Measurements from ENCODE around the gene SNRPD2.
"Not testable (repeated sequence)": the region's sequence is repeated elsewhere in the genome, so short reads cannot be mapped to it uniquely, and the experiment has no call there.

SNRPD2 gene

DNA sequence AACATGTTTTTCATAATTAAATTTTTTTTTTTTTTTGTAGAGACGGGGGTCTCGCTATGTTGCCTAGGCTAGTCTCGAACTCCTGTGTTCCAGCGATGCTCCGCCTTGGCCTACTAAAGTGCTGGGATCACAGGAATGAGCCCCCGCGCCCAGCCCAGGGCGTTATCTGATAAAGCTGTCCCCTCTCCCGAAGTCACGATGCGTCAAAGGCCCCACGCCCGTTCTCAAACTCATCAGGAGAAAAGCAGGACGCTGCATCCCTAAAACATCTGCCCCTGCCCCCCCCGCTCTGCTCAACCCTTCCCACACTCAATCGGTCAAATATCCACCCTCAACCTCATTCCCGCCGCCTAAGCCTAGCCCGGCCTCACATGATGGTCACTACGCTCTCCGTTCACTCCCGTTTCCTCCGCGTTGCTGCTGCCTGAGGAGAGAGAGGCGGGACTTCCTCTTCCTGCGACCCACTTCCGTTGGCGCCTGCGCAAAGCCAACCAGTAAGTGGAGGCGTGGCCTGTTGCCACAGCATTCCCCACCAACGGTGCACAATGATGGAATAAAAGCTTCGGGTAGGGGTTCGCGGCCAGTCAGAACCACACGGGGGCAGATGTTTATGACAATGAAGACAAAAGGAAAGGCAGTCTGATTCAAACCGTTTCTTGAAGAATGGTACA, at the start of gene SNRPD2:
Gene SNRPD2, minus strand, starts transcription at position 438 of the 671 bp plus-strand sequence. Its CDS starts 65 bp downstream, at position 373.
- DNase-seq (ENCODE audit: low read depth, low spot score), result peak; percentile 79

DNA sequence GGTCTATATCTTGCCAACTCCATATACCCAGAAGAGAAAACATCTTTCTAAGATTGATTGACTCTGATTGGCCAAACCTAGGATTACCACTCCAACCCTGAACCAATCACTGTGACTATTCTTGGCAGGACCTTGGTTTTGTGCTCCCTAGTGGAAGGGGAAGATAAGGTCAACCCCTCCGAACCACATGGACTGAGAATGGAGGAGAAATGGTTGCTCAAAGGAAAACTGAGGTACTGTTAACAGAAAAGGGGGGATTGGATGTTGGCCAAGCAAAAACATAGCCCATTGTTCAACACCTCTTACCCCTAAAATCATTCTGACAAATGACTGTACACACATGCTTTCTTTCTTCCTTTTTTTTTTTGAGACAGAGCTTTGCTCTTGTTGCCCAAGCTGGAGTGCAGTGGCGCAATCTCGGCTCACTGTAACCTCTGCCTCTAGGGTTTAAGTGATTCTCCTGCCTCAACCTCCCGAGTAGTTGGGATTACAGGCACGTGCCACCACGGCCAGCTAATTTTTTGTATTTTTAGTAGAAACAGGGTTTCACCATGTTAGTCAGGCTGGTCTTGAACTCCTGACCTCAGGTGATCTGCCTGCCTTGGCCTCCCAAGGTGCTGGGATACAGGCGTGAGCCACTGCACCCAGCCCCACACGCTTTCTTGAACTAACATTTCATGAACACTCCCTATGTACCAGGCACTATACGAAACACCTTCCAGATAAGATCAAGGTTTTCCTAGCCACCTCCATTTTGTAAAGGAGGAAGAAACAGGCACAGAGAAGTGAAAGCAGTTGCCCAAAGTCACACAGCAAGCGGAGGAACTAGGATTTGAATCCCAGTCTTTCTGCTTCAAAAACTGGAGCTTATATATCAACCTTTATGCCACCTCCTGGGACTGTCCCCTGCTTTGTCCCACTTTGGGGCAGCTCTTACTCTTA, 48.0 kb upstream of the SNRPD2 start:
- DNase-seq (ENCODE audit: low read depth, low spot score), result no peak

DNA sequence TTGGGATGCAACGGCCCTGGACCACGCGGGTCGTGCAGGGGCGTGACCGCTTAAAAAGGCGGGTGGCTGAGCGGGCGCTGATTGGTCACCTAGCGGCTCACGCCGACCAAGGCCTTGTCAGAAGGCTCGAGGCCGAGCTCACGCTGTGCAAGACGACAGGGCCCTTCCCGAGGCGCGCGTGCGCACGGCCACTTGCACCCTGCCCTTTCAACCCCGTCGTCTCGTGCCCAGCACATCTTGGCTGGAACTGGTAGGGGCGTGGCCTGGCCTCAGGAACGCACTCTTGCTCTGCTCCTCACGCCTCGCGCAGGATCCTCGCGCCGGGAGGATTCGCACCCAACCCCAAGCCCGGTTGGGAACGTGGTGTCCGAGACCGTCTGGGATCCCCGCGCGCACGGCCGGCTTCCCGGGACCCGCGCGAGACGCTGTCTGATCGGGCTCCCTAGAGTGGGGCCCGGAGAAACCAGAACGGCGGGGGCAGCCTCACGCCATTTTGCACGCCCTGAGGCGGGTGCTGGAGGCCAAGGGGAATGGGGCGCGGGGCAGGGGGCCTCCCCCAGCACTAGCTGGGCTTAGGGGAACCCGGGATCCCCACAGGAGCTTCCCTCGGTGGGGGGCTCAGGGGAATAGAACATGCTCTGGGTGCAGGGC, 41.5 kb upstream of the SNRPD2 start, which contains the start of gene MEIOSIN:
Gene MEIOSIN, plus strand, starts transcription at position 280 of the 651 bp plus-strand sequence. CDS start 1,938 bp downstream, outside the sequence.
- no peak for DNase-seq (ENCODE audit: low read depth, low spot score)

DNA sequence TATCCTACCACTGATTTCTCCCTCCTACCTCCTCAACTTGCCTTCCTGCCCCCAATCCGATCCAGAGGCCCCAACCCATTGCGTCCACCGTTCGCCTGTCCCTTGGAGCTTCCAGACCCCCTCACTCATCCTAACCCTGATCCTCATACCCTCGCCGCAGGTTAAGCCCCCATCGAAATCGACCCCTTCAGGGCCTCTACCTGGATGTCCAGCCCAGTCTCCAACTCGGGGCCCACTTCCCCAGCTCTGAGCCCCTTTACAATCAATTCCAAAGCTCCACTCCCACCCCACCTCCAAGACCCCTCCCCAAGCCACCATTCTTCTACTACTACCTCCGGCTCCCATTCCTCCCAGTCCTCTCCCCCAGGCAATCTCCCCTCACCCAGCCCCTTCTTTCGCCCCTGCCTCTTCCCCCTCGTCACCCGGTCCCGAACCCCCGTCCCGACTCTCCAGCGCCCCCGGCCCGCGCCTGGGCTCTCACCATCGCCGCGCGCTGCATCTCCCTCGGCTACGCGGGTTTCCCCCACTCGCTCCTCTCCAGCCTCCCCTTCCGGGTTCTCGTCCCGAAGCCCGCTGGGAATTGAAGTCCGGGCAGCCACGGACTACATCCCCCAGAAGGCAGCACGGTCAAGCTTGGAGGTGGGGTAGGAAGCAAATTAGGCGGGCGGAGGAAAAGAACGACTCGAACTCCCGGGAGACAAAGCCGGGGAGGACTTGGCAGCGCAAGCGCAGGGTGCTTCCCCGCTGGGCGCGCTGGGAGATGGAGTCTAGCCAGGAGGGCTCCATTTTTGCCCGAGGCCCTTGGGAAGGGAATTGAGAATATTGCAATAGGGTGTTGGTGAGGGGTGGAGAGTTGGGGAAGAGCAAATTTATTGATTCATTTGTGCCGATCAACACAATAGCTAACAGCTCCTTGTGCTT, 38.9 kb upstream of the SNRPD2 start, which contains the start of gene FBXO46:
Gene FBXO46, minus strand, starts transcription at position 529 of the 921 bp plus-strand sequence. CDS start 17,401 bp downstream, outside the sequence.
- DNase-seq (ENCODE audit: low read depth, low spot score), result peak; percentile 83

DNA sequence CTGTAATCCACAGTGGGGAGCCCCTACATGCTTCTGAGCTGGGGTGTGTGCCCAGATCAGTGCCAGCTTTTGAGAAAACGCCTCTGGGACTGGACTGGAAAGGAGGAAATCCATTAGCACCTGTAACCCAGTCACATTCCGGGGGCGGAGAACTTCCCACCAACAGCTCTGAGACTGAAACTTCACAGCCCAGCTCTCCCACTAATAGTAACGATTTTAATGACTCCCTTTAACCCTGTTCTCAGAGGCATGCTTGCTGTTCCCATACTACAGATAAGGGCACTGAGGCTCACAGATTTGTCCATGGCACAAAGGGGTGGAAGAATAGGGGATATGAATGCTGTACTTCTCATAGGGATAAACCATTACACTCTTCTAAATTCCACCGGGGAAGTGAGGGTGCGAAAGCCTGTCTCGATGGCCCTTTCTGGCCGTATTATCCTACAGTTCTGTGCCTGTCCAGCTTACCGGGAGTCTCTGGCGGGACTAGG, 38.1 kb upstream of the SNRPD2 start:
- no peak for DNase-seq (ENCODE audit: low read depth, low spot score)

DNA sequence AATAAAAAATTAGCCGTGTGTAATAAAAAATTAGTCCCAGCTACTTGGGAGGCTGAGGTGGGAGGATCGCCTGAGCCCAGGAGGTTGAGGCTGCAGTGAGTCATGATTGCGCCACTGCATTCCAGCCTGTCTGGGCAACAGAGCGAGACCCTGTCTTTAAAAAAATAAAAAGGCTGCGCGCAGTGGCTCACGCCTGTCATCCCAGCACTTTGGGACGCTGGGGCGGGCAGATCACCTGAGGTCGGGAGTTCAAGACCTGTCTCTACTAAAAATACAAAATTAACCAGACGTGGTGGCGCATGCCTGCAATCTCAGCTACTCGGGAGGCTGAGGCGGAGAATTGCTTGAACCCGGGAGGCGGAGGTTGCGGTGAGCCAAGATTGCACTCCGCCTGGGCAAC, 36.9 kb upstream of the SNRPD2 start:
- DNase-seq (ENCODE audit: low read depth, low spot score), result not testable (repeated sequence)

DNA sequence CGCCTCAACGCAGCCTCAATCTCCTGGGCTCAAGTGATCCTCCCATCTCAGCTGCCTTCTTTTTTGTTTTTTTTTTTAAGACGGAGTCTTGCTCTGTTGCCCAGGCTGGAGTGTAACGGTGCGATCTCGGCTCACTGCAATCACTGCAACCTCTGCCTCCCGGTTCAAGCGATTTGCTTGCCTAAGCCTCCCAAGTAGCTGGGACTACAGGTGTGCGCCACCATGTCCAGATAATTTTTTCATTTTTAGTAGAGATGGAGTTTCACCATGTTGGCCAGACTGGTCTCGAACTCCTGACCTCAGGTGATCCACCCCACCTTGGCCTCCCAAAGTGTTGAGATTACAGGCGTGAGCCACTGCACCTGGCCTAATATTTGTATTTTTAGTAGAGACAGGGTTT, 28.3 kb upstream of the SNRPD2 start:
- not testable (repeated sequence) for DNase-seq (ENCODE audit: low read depth, low spot score)

DNA sequence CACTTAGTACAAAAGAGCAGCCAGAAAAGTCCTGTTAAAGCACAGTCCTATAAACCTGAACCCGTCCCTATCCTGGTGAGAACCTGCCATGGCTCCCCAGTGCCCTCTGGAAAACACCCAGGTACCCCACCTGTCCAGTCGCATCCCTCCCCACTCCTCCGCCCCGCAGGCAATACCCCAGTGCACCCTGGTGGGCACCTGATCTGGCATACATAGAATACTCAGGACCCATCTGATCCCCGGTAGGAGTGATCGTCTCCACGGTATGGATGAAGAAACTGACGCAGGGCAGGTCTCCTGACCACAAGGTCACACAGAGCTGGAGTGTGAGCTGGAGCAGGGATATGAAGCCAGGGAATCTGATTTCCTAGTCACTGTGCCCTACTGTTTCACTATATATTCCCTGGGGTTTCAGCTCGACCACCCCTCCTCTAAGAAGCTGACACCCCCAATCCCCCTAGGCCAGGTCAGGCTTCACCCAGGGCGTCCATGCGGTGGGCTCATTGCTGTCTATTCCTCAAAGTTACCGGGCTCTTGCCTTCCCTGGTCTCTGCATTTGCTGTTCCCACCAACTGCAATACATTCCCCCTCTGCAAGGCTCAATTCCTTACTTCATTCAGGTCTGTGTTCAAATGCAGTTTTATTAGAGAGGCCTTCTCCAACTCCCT, 26.4 kb upstream of the SNRPD2 start:
- no peak for DNase-seq (ENCODE audit: low read depth, low spot score)

DNA sequence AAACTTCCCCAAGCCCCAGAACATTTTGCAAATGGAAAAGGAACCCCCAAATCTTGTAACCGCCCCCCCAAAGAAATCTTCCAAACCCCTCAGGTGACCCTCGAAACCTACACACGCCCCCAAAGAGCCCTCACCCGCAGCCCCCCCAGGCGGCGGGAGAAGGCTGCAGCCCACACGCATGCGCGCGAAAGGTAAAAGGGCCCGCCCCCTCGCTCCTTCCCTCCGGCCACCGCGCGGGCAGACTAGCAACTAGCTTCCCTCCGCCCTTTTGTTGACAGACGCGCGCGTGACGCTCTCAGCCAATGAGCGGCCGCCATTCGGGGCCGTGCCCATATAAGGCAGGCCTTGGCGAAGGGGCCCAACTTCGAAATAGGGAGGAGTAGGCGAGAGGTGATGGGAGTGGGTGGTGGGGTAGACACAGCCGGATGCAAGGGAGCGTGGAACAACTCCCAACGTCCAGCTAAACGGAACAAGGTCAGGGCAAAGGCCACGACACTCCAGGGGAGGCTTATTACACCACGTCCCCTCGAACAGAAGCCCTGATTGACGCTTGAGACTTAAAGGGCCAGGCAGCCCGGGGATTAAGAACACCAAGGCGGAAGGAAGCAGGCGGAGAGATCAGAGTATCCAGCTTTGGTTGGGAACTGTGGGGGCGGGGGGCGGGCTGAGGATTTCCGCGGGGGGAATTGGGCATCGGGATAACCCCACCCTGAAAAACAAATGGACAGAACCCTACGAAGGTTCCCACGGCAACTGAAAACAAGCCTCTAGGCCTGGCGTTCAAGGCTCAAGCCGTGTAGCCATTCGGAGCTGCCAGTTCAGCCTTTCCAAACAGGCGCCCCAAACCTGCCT, 25.6 kb upstream of the SNRPD2 start:
- peak; percentile 89 for DNase-seq (ENCODE audit: low read depth, low spot score)

DNA sequence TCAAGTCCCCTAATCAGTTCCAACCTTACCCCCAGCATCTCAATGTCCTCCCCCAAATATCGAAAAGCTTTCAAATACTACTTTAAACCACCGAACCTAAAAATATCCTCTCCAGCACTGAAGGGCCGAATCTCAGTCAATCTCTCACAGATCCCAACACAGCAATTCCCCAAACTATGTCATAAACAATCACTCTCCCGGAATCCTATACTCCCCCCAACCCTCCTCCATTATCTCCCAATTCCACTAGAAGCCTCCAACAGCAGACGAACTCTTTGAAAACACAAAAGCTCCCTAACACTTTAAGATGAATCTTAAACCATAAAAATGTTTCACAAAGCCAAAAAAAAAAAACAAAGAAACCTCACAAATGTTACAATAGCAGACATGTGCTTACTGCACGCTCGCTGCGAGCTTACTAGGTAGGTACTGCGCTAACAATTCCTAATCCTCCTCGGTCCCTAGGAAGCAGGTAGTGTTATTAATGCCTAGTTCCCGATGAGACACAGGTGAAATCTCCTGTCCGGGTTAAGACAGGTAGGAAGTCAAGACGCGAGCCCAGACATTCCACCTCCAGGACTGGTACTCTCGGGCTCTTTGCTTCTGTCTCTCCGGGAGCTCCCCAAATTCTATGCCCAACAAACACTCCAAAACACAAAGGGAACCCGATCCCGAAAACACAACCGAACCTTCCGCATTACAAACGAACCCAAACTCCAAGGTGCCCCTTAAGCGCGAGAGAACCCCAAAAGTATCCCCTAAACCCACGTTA, 24.8 kb upstream of the SNRPD2 start:
- DNase-seq (ENCODE audit: low read depth, low spot score), result no peak

DNA sequence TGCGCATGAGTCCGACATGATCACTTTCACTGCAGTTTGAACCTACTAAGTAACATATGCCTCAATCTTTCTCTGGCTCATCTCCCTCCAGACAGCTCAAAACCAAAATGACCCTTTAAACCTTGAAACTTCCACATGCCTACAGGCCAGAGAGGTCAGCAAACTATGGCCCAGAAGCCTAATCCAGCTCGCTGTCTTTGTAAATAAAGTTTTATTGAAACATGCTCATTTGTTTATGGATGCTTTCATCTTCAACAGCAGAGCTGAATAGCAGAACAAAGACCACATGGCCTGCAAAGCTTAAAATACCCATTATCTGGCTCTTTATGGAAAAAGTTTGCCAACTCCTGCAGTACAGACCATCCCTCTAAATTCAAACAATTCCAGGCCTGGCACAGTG, 23.4 kb upstream of the SNRPD2 start:
- no peak for DNase-seq (ENCODE audit: low read depth, low spot score)

DNA sequence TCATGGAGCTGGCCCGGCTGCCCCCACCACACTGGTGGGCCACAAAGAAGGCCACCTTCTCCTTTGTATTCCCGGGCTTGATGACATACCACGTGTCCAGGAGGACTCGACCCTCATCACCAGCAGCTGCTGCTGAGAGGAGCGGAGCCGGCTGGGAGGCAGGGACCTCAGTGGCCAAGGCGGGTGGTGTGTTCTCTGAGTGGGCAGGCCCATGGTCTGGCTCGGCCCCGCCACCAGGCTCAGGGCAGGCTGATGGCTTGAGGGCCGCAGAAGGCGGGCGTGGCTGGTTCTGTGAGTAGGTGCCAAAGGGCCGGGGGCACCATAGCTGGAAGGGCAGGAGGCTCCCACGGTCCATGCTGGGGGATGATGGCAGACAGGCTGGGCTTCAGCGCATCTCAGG, 21.4 kb upstream of the SNRPD2 start:
- no peak for DNase-seq (ENCODE audit: low read depth, low spot score)

DNA sequence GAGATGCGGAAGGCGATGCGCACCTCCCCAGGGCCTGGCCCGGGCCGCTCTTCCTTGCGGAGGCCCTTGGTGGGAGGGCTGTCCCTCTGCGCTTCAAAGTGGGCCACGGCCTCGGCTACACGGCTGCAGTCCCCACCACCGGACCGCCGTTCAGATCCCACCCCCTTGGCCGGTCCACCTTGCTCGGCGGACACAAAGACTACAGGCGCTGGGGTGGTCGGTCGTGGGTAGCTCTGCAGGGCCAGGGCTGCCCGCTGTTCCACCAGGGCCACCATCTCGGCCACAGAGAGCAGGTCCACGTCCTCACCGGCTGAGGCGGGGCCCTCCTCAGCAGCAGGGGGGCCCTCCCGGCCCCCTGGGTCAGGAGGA, 20.9 kb upstream of the SNRPD2 start:
- no peak for DNase-seq (ENCODE audit: low read depth, low spot score)

DNA sequence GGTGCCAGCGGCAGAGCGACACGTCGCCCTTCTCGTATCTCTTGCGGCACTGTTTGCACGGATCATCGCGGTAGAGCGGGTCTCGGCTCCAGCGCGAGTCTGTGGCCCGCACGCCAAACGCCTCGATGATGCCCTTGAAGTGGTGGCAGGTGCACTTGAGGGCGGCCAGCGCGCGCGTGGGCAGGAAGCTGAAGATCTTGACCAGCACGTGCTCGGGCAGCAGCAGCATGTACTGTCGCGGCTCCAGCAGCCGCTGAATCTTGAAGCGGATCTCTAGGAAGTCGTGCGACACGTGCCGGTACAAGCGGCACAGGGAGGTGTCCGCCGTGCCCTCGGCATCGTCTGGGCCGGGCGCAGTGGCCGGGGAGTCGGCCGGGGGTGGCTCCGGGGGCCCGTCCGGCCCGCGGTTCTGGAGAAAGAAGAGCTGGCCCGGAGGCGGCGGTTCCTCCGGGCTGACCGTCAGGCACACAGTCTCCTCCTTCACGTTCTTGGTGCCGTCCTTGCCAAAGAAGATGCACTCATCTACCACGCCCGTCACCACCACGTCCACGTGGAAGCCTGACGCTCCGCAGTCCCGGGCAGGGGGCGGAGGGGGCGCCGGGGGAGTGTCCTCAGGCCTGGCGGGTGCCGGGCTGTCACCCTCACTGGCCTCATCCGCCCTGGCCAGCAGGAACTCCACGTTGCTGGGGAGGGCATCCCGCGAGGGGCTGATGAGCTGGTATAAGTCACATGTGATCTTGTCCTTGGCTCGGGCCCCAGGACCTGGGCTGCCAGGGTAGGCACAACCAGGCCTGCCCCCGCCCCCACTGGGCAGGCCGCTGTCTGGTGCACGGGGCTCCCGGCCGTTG, 20.3 kb upstream of the SNRPD2 start:
- DNase-seq (ENCODE audit: low read depth, low spot score), result no peak

DNA sequence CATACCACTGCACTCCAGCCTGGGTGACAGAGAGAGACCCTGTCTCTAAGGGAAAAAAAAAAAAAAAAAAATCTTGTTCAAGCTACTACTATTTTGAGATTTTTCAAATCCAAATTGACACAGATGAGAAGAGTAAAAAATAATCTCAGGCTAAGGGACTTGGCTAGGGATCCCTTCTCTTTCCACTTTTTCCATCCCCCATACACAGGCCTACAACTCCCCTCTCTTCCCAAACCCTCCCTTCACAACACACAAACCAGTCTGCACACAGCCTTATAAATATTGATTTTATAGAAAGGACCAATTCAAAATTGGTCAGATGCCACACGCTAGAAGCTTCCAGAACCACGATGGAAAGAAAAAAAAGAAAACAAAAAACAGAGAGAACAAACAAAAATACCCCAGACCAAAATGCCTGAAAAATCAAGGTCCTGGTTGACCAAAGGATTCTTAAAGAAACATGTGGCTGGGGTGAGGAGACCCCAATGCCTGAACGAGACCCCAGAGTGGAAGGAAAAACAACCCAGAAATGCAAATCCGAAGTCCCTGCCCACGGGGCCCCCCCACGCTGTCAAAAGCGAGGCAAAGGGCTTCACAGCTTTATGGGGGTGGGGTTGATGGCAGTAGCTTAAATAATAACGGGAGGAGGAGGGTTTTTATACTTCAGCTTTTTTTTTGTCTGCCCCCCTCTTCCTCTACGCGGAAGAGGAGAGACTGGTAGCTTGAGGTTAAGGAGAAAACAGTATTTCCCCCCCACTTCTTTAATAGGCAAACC, 18.8 kb upstream of the SNRPD2 start:
- no peak for DNase-seq (ENCODE audit: low read depth, low spot score)

DNA sequence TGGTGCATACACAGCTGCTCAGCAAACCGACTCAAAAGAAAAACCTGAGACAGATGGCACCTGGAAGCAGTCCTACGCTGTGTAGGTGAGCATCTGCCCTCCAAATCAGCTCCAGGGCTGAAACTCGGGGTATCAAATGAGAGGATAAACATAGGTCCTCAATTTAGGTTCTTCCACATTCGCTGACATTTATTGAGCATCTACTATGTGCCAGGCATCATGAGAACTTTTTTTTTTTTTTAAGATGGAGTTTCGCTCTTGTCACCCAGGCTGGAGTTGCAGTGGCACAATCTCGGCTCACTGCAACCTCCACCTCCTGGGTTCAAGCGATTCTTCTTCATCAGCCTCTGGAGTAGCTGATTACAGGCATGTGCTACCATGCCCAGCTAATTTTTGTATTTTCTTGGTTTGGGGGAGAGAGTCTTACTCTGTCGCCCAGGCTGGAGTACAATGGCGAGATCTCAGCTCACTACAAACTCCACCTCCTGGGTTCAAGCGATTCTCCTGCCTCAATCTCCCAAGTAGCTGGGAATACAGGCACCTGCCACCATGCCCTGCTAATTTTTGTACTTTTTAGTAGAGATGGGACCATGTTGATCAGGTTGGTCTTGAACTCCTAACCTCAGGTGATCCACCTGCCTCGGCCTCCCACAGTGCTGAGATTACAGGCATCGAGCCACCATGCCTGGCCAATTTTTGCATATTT, 14.1 kb upstream of the SNRPD2 start:
- no peak for DNase-seq (ENCODE audit: low read depth, low spot score)
